Kidney (tissue), 14 donors: ENCODE results near the gene CD320. TPM values are rescaled to one million over a fixed set of nuclear protein-coding genes. Genes with fewer than 3 reads are reported as not detected.

ENCODE experiments used
- DNase-seq, 5 donors: peaks; one replicate each; pipeline ENCODE4 v3.0.0-alpha.2; 2013 to 2020
- FAIRE-seq: peaks from 2 replicates; lab custom pipeline; 2012; peaks lifted over from hg19 to GRCh38; lab: Jason Lieb, UNC
- H3K27ac ChIP-seq, 2 donors: one replicate each; pipeline ENCODE4 v1.7.0; 2013; ENCODE audit warnings: low read depth in 2 of 2, low read length in 2 of 2, inconsistent platforms in 1 of 2
- H3K27me3 ChIP-seq: one replicate; pipeline ENCODE4 v1.7.1; 2013; ENCODE audit warnings: low read length, inconsistent platforms; ENCODE audit not compliant: control insufficient read depth, insufficient read depth
- H3K36me3 ChIP-seq, 3 donors: one replicate each; pipeline versions ENCODE4 v1.7.0 to v1.7.1; 2013; ENCODE audit warnings: low read length in 3 of 3, control low read depth in 1 of 3, inconsistent platforms in 1 of 3; ENCODE audit not compliant: insufficient read depth in 3 of 3, control insufficient read depth in 2 of 3
- H3K4me1 ChIP-seq, 3 donors: one replicate each; pipeline versions ENCODE4 v1.7.0 to v1.7.1; 2013; ENCODE audit warnings: low read length in 3 of 3, inconsistent platforms in 1 of 3, low read depth in 1 of 3; ENCODE audit not compliant: control insufficient read depth in 2 of 3, insufficient read depth in 2 of 3
- H3K4me3 ChIP-seq, 3 donors: one replicate each; pipeline versions ENCODE4 v1.7.0 to v1.8.1; 2013; ENCODE audit warnings: low read length in 3 of 3, control low read depth in 1 of 3, inconsistent platforms in 1 of 3
- H3K9ac ChIP-seq, 3 donors: one replicate each; pipeline versions ENCODE4 v1.7.0 to v1.7.1; 2013; ENCODE audit warnings: low read length in 3 of 3, control low read depth in 1 of 3, inconsistent platforms in 1 of 3
- H3K9me3 ChIP-seq, 3 donors: one replicate each; pipeline versions ENCODE4 v1.7.0 to v1.7.1; 2013; ENCODE audit warnings: low read length in 3 of 3, control low read depth in 1 of 3, inconsistent platforms in 1 of 3; ENCODE audit not compliant: control insufficient read depth in 2 of 3, insufficient read depth in 1 of 3
- CTCF ChIP-seq: IDR thresholded peaks from 3 replicates; pipeline ENCODE4 v1.5.1; 2012; ENCODE audit warnings: mild to moderate bottlenecking, moderate library complexity, borderline replicate concordance; ENCODE audit not compliant: insufficient read depth; ENCODE audit errors: extremely low read depth
- intact Hi-C: fragments of 100-400 bp; cut with DNase I; formaldehyde crosslinking; loops from one replicate; pipeline ENCODE4 v1.11.1; 2022
- polyA plus RNA-seq: library from polyadenylated mRNA; stranded (reverse); fragments of 350-450 nt; fragmentation: Illumina TruSeq; extraction: RNeasy Lipid Tissue Mini Kit (QIAGEN cat#74804); gene quantifications from one replicate; pipeline ENCODE4 v1.2.3, GENCODE V29; 2014; ENCODE audit warnings: low read depth, low replicate concordance; ENCODE audit not compliant: insufficient read depth
- total RNA-seq: library from RNA; stranded (reverse); fragmentation: NEBNext Ultra II Directional; extraction: Animal tissue kit (Norgen Biotek cat#: 25700); gene quantifications from one replicate; pipeline ENCODE4 v1.2.1, GENCODE V29; 2021
- donor health status: control.
- donor health status: control.
- donor health status: control.
- donor health status: control.
- donor health status: control.
- donor health status: DM: yes; HTN: yes; CAD: no.
- donor health status: Normal renal cell carcinoma (clear cell type).

Gene CD320
- total and polyA plus RNA-seq, 2 donors from 2014 or later: 26.1 to 63.1 TPM

GRCh38 chr19:8311461-8312260 lies 3.5 kb upstream of the CD320 start:
- no peaks in the 10 kb centered on the region for H3K27me3 ChIP-seq
- H3K9ac ChIP-seq: no peak overlapping the region
- TF ChIP-seq CTCF: no peak
- intact Hi-C loops: no loop called here
- no peak overlapping the region for H3K4me3 ChIP-seq
- H3K9me3 ChIP-seq: no peaks in the 10 kb centered on the region
- FAIRE-seq (no peak), DNase-seq (peak in 1 of 5 donors; percentile 46)
- H3K27ac ChIP-seq: no peak overlapping the region
- peaks cover 0 to 20% (median 0%) of the 10 kb centered on the region in 3 donors for H3K4me1 ChIP-seq
- H3K36me3 ChIP-seq: peaks cover 3 to 17% (median 13%) of the 10 kb centered on the region in 3 donors

GRCh38 chr19:8310342-8311055 lies 2.3 kb upstream of the CD320 start:
- H3K9ac ChIP-seq: no peak overlapping the region
- no peak overlapping the region for H3K4me3 ChIP-seq
- H3K9me3 ChIP-seq: no peaks in the 10 kb centered on the region
- peaks cover 3 to 13% (median 12%) of the 10 kb centered on the region in 3 donors for H3K36me3 ChIP-seq
- H3K4me1 ChIP-seq: peaks cover 0 to 20% (median 0%) of the 10 kb centered on the region in 3 donors
- no peaks in the 10 kb centered on the region for H3K27me3 ChIP-seq
- TF ChIP-seq CTCF: no peak
- FAIRE-seq (no peak), DNase-seq (peak in 1 of 5 donors; percentile 22)
- intact Hi-C loops: no loop called here
- no peak overlapping the region for H3K27ac ChIP-seq

DNA sequence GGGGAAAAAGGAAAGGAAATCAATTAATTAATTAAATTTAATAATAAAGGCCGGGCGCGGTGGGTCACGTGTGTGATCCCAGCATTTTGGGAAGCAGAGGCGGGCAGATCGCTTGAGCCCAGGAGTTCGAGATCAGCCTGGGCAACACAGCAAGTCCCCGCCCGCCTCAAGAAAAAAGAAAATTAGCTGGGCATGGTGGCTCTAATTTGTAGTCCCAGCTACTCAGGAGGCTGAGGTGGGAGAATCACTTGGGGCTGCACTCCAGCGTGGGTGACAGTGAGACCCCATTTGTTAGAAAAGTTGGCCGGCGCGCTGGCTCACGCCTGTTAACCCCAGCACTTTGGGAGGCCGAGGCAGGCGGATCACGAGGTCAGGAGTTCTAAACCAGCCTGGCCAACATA lies 733 bp upstream of the CD320 start:
- no peak for FAIRE-seq

More for the DNA sequence above, 733 bp upstream of the CD320 start:
- Histone ChIP-seq H3K4me1 (peaks cover 0 to 20% (median 0%) of the 10 kb centered on the region in 3 donors), H3K4me3 (peak overlapping the region in 2 of 3 donors; percentile 59 to 82), H3K9me3 (no peaks in the 10 kb centered on the region), H3K9ac (no peak overlapping the region), H3K27me3 (no peaks in the 10 kb centered on the region), H3K27ac (no peak overlapping the region), H3K36me3 (peaks cover 0 to 4% (median 3%) of the 10 kb centered on the region in 3 donors)
- peak in 1 of 5 donors; percentile 36 for DNase-seq
- TF ChIP-seq CTCF: no peak
- intact Hi-C loops: no loop called here
